HG02884 (cell line): ENCODE measurements around the gene PWWP2B.

Source experiments
- ATAC-seq: cut with Tn5 transposase; IDR thresholded peaks from one replicate; pipeline ENCODE4 v1.9.1; 2021; ENCODE audit warnings: mild to moderate bottlenecking, moderate library complexity; ENCODE audit not compliant: unreplicated experiment

Gene PWWP2B

GRCh38 chr10:132363376-132363775 is 33.6 kb upstream of the PWWP2B start:
- no peak for ATAC-seq

- no peak for ATAC-seq
These were observed 32.9 kb upstream of the PWWP2B start for GRCh38 chr10:132363921-132364593.

- no peak for ATAC-seq
These were observed 32.4 kb upstream of the PWWP2B start for GRCh38 chr10:132364594-132364970.

GRCh38 chr10:132365102-132365501 is 31.9 kb upstream of the PWWP2B start:
- no peak for ATAC-seq

- ATAC-seq, result no peak
These were observed 31.0 kb upstream of the PWWP2B start for GRCh38 chr10:132366006-132366405.

- ATAC-seq, result no peak
These were observed 30.5 kb upstream of the PWWP2B start for GRCh38 chr10:132366499-132366898.

- ATAC-seq, result no peak
These were observed 28.6 kb upstream of the PWWP2B start for GRCh38 chr10:132368391-132368790.

GRCh38 chr10:132368881-132369635 is 27.9 kb upstream of the PWWP2B start:
- ATAC-seq, result no peak

GRCh38 chr10:132369636-132370185 is 27.3 kb upstream of the PWWP2B start:
- ATAC-seq, result no peak

GRCh38 chr10:132370426-132371340 is 26.3 kb upstream of the PWWP2B start:
- no peak for ATAC-seq

- no peak for ATAC-seq
These were observed 25.3 kb upstream of the PWWP2B start for GRCh38 chr10:132371641-132372081.

GRCh38 chr10:132372516-132373095 is 24.4 kb upstream of the PWWP2B start:
- no peak for ATAC-seq

- no peak for ATAC-seq
These were observed 23.6 kb upstream of the PWWP2B start for GRCh38 chr10:132373241-132373955.

GRCh38 chr10:132374176-132374575 is 22.8 kb upstream of the PWWP2B start:
- no peak for ATAC-seq

- ATAC-seq, result no peak
These were observed 22.4 kb upstream of the PWWP2B start for GRCh38 chr10:132374612-132375011.

- ATAC-seq, result no peak
These were observed 21.7 kb upstream of the PWWP2B start for GRCh38 chr10:132375116-132375794.

GRCh38 chr10:132375795-132376297 is 21.2 kb upstream of the PWWP2B start:
- ATAC-seq, result no peak

- no peak for ATAC-seq
These were observed 20.6 kb upstream of the PWWP2B start for GRCh38 chr10:132376394-132376851.

GRCh38 chr10:132377326-132377725 is 19.7 kb upstream of the PWWP2B start:
- no peak for ATAC-seq
